GM23338 (cell line): Measurements from ENCODE around the gene IFNL1.

Experiments
- CREB1 ChIP-seq: fragments of 250-450 bp; sonication (Bioruptor Pico); IDR thresholded peaks from 2 replicates; pipeline ENCODE4 v1.5.0; 2020; ENCODE audit warnings: low read depth, mild to moderate bottlenecking, moderate library complexity
- CTCF ChIP-seq, 2 experiments: fragments of 200-600 bp in 1 of 2; sonication (generic) in 1 of 2; conservative IDR thresholded peaks; 2 replicates each; pipeline versions ENCODE4 v1.5.1 to v1.6.1; 2016 to 2017; ENCODE audit warnings: antibody characterized with exemption in 2 of 2, low read depth in 2 of 2, mild to moderate bottlenecking in 2 of 2, moderate library complexity in 1 of 2
- ETS1 ChIP-seq: IDR thresholded peaks from 2 replicates; pipeline ENCODE4 v1.6.1; 2016; ENCODE audit warnings: antibody characterized with exemption
- EZH2 ChIP-seq: fragments of 200-600 bp; sonication (generic); IDR thresholded peaks from one replicate; pipeline ENCODE4 v1.8.0; 2017; ENCODE audit warnings: antibody characterized with exemption, mild to moderate bottlenecking, low read depth; ENCODE audit not compliant: unreplicated experiment
- EZH2phosphoT487 ChIP-seq: fragments of 200-600 bp; sonication (generic); IDR thresholded peaks from one replicate; pipeline ENCODE4 v1.8.1; 2018; ENCODE audit warnings: antibody characterized with exemption; ENCODE audit not compliant: unreplicated experiment
- NANOG ChIP-seq: IDR thresholded peaks from 2 replicates; pipeline ENCODE4 v1.6.1; 2016; ENCODE audit warnings: antibody characterized with exemption, borderline replicate concordance
- POLR2AphosphoS5 ChIP-seq: IDR thresholded peaks from 2 replicates; pipeline ENCODE4 v1.6.1; 2016; ENCODE audit warnings: antibody characterized with exemption, low read depth
- REST ChIP-seq: IDR thresholded peaks from one replicate; pipeline ENCODE4 v1.6.1; 2018; ENCODE audit warnings: antibody characterized with exemption; ENCODE audit not compliant: unreplicated experiment
- STAT1 ChIP-seq: IDR thresholded peaks from one replicate; pipeline ENCODE4 v1.6.1; 2016; ENCODE audit warnings: antibody characterized with exemption; ENCODE audit not compliant: unreplicated experiment
- ZNF114 ChIP-seq: fragments of 250-450 bp; sonication (Bioruptor Pico); IDR thresholded peaks from 2 replicates; pipeline ENCODE4 v1.5.0; 2020; ENCODE audit warnings: mild to moderate bottlenecking, moderate library complexity
- ZNF331 ChIP-seq: fragments of 250-450 bp; sonication (Bioruptor Pico); IDR thresholded peaks from 2 replicates; pipeline ENCODE4 v1.5.0; 2020; ENCODE audit warnings: low read depth, mild to moderate bottlenecking, moderate library complexity

- TF ChIP-seq EZH2 (peak; percentile 37), CTCF (conservative IDR thresholded peaks at IDR 0.05; ENCODE audit: low read depth in 2 of 2) (no peak), REST (no peak), ZNF331 (CRISPR knock-in tag) (no peak), POLR2AphosphoS5 (no peak), CREB1 (CRISPR knock-in tag) (no peak), EZH2phosphoT487 (no peak), NANOG (no peak), ETS1 (no peak), STAT1 (no peak), ZNF114 (CRISPR knock-in tag) (no peak)
Measured at GRCh38 chr19:39262496-39262895, 33.7 kb upstream of the IFNL1 start.
